ENCODE data around the gene LAP3.
A peak's percentile ranks its signal among the peaks of the same experiment; 100 is the strongest.

LAP3 gene

DNA sequence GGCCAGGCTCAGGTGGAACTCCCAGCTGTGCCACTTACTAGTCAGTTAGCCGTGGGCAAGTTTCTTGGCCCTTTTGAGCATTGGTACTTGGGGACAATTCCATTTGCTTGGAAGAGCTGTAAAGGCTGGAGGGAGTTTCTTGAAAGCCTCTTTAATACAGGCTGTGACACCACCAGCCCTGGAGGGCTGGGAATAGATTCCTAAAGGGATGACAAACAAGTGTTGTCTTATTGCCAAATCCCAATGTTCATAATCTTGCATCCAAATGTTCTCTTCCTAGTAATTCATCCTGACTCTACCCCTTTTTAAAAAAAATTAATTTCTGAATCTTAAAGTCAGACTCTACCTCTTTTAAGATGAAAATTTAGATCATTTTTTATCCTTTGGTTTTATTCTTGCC is 22.8 kb downstream of the LAP3 start:
- no peaks in the 10 kb centered on the region; the same call in 1 of the 2 replicates for H3F3A ChIP-seq (ENCODE audit: insufficient read depth)
- H3K27me3 ChIP-seq (ENCODE audit: low read length): no peaks in the 10 kb centered on the region
- H3K27ac ChIP-seq (ENCODE audit: low read depth, low read length): no peak overlapping the region
- no peaks in the 10 kb centered on the region for H4K20me1 ChIP-seq (ENCODE audit: low read depth, low read length)
- H2AFZ ChIP-seq (ENCODE audit: low read depth, low read length, severe bottlenecking): no peak overlapping the region
- H3K79me2 ChIP-seq (ENCODE audit: insufficient read depth, low read length): no peaks in the 10 kb centered on the region
- TF ChIP-seq, protein P1, sequence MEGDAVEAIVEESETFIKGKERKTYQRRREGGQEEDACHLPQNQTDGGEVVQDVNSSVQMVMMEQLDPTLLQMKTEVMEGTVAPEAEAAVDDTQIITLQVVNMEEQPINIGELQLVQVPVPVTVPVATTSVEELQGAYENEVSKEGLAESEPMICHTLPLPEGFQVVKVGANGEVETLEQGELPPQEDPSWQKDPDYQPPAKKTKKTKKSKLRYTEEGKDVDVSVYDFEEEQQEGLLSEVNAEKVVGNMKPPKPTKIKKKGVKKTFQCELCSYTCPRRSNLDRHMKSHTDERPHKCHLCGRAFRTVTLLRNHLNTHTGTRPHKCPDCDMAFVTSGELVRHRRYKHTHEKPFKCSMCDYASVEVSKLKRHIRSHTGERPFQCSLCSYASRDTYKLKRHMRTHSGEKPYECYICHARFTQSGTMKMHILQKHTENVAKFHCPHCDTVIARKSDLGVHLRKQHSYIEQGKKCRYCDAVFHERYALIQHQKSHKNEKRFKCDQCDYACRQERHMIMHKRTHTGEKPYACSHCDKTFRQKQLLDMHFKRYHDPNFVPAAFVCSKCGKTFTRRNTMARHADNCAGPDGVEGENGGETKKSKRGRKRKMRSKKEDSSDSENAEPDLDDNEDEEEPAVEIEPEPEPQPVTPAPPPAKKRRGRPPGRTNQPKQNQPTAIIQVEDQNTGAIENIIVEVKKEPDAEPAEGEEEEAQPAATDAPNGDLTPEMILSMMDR (IDR thresholded peaks at IDR 0.05; ENCODE audit: insufficient read depth, low read length, poor library complexity, severe bottlenecking): no peak
- no peak for TF ChIP-seq EZH2phosphoT487 (conservative IDR thresholded peaks at IDR 0.05; ENCODE audit: low read length)
- peaks cover 16% of the 10 kb centered on the region; the same call in 1 of the 2 replicates for H3K36me3 ChIP-seq (ENCODE audit: low read length)
- no peaks in the 10 kb centered on the region for H3K9me3 ChIP-seq (ENCODE audit: insufficient read depth, low read length)
- no peak overlapping the region for H3K4me2 ChIP-seq (ENCODE audit: low read depth, low read length, poor library complexity, severe bottlenecking)
- no peaks in the 10 kb centered on the region for H3K9me2 ChIP-seq (replicated peaks; ENCODE audit: insufficient read depth, low read length)
- no peak overlapping the region for H3K9ac ChIP-seq (ENCODE audit: low read length)
- H3K4me3 ChIP-seq (ENCODE audit: insufficient read depth, low read length, poor library complexity, severe bottlenecking): no peak overlapping the region

DNA sequence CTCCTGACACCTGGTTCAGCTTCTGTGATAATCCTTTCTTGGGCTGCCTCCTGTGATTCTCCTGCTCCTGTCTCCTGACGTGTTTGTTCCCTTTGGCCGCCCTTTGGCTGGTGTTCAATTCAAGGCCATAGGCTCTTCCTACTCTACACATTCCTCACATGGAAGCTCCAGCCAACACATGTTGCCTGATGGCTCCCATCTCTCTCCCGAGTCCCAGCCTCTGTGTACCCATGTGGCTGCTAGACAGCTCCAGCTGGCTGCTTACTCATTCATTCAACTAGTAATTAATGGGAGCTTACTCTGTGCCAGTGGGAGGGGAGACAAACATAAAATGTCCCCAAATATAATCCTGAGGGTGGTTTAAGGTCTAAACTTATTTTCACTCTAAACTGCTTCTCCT is 28.2 kb downstream of the LAP3 start:
- Histone ChIP-seq H3K27me3 (ENCODE audit: low read length) (no peaks in the 10 kb centered on the region), H3K9me2 (replicated peaks; ENCODE audit: insufficient read depth, low read length) (no peaks in the 10 kb centered on the region), H3K4me3 (ENCODE audit: insufficient read depth, low read length, poor library complexity, severe bottlenecking) (no peak overlapping the region), H3K9me3 (ENCODE audit: insufficient read depth, low read length) (no peaks in the 10 kb centered on the region), H3F3A (ENCODE audit: insufficient read depth) (peaks cover 5% of the 10 kb centered on the region; the same call in 1 of the 2 replicates), H3K36me3 (ENCODE audit: low read length) (peaks cover 15% of the 10 kb centered on the region), H3K9ac (ENCODE audit: low read length) (no peak overlapping the region), H4K20me1 (ENCODE audit: low read depth, low read length) (no peaks in the 10 kb centered on the region), H3K4me2 (ENCODE audit: low read depth, low read length, poor library complexity, severe bottlenecking) (no peak overlapping the region), H3K27ac (ENCODE audit: low read depth, low read length) (no peak overlapping the region), H3K79me2 (ENCODE audit: insufficient read depth, low read length) (no peaks in the 10 kb centered on the region), H2AFZ (ENCODE audit: low read depth, low read length, severe bottlenecking) (no peak overlapping the region)
- TF ChIP-seq, protein P1 (IDR thresholded peaks at IDR 0.05; ENCODE audit: insufficient read depth, low read length, poor library complexity, severe bottlenecking): no peak
- TF ChIP-seq EZH2phosphoT487 (conservative IDR thresholded peaks at IDR 0.05; ENCODE audit: low read length): no peak

DNA sequence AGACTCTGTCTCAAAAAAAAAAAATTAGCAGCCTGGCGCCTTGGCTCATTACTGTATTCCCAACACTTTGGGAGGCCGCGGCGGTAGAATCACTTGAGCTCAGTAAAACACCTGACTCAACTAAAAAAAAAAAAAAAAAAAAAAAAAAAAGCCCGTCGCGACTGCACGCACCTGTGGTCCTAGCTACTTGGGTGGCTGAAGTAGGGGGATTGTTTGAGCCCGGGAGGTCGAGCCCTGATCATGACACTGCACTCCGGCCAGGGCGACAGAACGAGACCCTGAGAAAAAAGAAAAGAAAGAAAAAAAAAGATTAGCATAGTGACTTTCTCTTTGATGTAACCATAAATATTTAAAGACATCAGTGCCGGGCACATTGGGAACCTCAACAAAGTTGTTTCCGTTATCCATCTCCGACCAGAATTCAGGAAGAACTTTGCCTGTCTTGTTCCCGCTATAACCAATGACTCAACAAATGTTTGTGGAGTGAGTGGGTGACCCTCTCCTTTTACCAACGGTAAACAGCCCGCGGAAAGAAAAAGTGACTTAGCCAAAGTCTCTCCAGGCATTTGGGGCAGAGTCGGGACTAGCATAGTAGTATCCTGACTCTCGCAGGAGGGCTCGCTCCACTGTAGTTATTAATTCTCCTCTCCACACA is 36.9 kb downstream of the LAP3 start:
- H3K4me3 ChIP-seq (ENCODE audit: insufficient read depth, low read length, poor library complexity, severe bottlenecking): peak overlapping the region; percentile 91
- no peaks in the 10 kb centered on the region for H3K9me3 ChIP-seq (ENCODE audit: insufficient read depth, low read length)
- peak overlapping the region; percentile 66 for H3K27ac ChIP-seq (ENCODE audit: low read depth, low read length)
- H3K36me3 ChIP-seq (ENCODE audit: low read length): no peaks in the 10 kb centered on the region
- H3K27me3 ChIP-seq (ENCODE audit: low read length): no peaks in the 10 kb centered on the region
- peak overlapping the region; percentile 82 for H3K4me2 ChIP-seq (ENCODE audit: low read depth, low read length, poor library complexity, severe bottlenecking)
- TF ChIP-seq EZH2phosphoT487 (conservative IDR thresholded peaks at IDR 0.05; ENCODE audit: low read length): no peak
- TF ChIP-seq, protein P1 (IDR thresholded peaks at IDR 0.05; ENCODE audit: insufficient read depth, low read length, poor library complexity, severe bottlenecking): no peak
- H3K9ac ChIP-seq (ENCODE audit: low read length): peak overlapping the region; percentile 91
- H3F3A ChIP-seq (ENCODE audit: insufficient read depth): peaks cover 7% of the 10 kb centered on the region; the same call in 1 of the 2 replicates
- peaks cover 51% of the 10 kb centered on the region for H3K79me2 ChIP-seq (ENCODE audit: insufficient read depth, low read length)
- H2AFZ ChIP-seq (ENCODE audit: low read depth, low read length, severe bottlenecking): peak overlapping the region; percentile 91
- peaks cover 1% of the 10 kb centered on the region; the same call in 1 of the 2 replicates for H4K20me1 ChIP-seq (ENCODE audit: low read depth, low read length)
- no peaks in the 10 kb centered on the region for H3K9me2 ChIP-seq (replicated peaks; ENCODE audit: insufficient read depth, low read length)
